ENCODE measurements around the gene NELL2. TPM values are rescaled to one million over a fixed set of nuclear protein-coding genes. Genes with fewer than 3 reads are reported as not detected.

The NELL2 gene
- total RNA-seq, 1 experiment from 2014 or later, result 32.7 TPM

DNA sequence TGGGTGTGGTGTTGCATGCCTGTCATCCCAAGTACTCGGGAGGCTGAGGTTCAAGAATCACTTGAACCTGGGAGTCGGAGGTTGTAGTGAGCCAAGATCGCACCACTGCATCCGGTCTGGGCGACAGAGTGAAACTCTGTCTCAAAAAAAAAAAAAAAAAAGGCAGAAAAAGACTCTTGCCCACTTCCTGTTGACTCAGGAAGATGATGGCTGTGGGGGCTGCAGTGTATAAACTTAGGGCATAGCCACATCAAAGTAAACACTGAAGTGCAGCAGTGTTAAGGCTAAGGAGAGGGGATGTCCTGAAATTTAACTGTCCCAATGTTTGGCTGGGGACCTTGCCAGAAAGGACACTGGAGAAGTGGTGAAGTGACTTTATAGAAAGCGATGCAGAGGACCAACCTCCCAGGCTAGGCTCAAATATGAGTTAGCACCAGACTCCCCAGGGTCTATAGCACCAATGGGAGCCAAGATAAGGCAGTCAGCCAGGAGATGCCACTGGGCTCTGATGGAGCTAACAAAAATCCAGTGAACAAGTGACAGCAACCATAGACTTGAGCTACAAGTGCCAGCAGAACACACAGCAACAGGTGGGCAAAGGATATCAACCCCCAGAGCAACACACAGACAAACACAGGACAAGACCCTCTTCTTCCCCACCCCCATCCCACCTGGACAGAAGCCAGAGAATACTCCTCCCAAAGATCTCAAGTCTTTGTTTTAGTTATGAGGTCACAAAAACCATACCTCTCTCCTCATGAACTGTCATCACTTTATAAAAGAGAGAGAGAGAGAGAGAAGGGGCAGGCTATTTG, 28.0 kb downstream of the NELL2 start:
- Mint-ChIP-seq H3K27me3 (ENCODE audit: low read depth) (no peaks in the 10 kb centered on the region), H3K27ac (peak overlapping the region in 1 of 3 experiments; percentile 55; a peak in 2 of 7 replicates), H3K36me3 (ENCODE audit: insufficient read depth in 1 of 3, low read depth in 3 of 3) (no peaks in the 10 kb centered on the region), H3K4me1 (peaks cover 18 to 19% of the 10 kb centered on the region in 2 experiments), H3K4me3 (no peak overlapping the region), H3K9me3 (no peaks in the 10 kb centered on the region)
- H3T11ph ChIP-seq (ENCODE audit: low read length), result no peak overlapping the region
- no peaks in the 10 kb centered on the region for H3K9me3 ChIP-seq (ENCODE audit: control insufficient read depth, low read depth, low read length)
- H3K4me2 ChIP-seq (ENCODE audit: insufficient read depth, insufficient read length, low read length), result no peak overlapping the region
- WGBS (ENCODE audit: extremely low coverage, insufficient read length, low lambda C conversion rate), result no CpG with 5 or more reads among the region's 6 CpGs
- H2AFZ ChIP-seq (ENCODE audit: low read length), result no peak overlapping the region
- H3K14ac ChIP-seq (ENCODE audit: insufficient read depth, low read length), result no peak overlapping the region
- H3K23me2 ChIP-seq (ENCODE audit: insufficient read length, low read depth, low read length, poor library complexity, severe bottlenecking), result no peaks in the 10 kb centered on the region
- no peak overlapping the region for H3K56ac ChIP-seq (ENCODE audit: insufficient read length, low read depth, low read length)
- H3K4me1 ChIP-seq (ENCODE audit: insufficient read depth, low read length), result no peaks in the 10 kb centered on the region
- H3K23ac ChIP-seq (ENCODE audit: insufficient read length, low read depth, low read length), result no peak overlapping the region
- H4K91ac ChIP-seq (ENCODE audit: insufficient read length, low read depth, low read length), result no peak overlapping the region
- no peak overlapping the region for H3K27ac ChIP-seq (ENCODE audit: insufficient read length, low read depth, low read length)
- no peaks in the 10 kb centered on the region for H3K79me2 ChIP-seq (ENCODE audit: insufficient read depth, low read length)
- no peaks in the 10 kb centered on the region for H3K27me3 ChIP-seq (ENCODE audit: insufficient read depth, low read length)
- H4K5ac ChIP-seq (ENCODE audit: insufficient read length, low read depth, low read length), result no peak overlapping the region
- H2BK5ac ChIP-seq (ENCODE audit: insufficient read length, low read length), result no peak overlapping the region
- H2BK15ac ChIP-seq (ENCODE audit: low read depth, low read length), result no peak overlapping the region
- H3K4ac ChIP-seq (ENCODE audit: low read depth, low read length), result no peak overlapping the region
- no peak overlapping the region for H2BK120ac ChIP-seq (ENCODE audit: low read depth, low read length, poor library complexity, severe bottlenecking)
- H2BK20ac ChIP-seq (ENCODE audit: low read depth, low read length, poor library complexity, severe bottlenecking), result no peak overlapping the region
- H3K79me1 ChIP-seq (ENCODE audit: insufficient read depth, low read depth, low read length, poor library complexity, severe bottlenecking), result no peaks in the 10 kb centered on the region
- TF ChIP-seq, protein P1, sequence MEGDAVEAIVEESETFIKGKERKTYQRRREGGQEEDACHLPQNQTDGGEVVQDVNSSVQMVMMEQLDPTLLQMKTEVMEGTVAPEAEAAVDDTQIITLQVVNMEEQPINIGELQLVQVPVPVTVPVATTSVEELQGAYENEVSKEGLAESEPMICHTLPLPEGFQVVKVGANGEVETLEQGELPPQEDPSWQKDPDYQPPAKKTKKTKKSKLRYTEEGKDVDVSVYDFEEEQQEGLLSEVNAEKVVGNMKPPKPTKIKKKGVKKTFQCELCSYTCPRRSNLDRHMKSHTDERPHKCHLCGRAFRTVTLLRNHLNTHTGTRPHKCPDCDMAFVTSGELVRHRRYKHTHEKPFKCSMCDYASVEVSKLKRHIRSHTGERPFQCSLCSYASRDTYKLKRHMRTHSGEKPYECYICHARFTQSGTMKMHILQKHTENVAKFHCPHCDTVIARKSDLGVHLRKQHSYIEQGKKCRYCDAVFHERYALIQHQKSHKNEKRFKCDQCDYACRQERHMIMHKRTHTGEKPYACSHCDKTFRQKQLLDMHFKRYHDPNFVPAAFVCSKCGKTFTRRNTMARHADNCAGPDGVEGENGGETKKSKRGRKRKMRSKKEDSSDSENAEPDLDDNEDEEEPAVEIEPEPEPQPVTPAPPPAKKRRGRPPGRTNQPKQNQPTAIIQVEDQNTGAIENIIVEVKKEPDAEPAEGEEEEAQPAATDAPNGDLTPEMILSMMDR (conservative IDR thresholded peaks at IDR 0.05), result no peak
- DNase-seq, result no peak
- no peak overlapping the region for H4K8ac ChIP-seq (replicated peaks; ENCODE audit: insufficient read length, low read depth, low read length)
- H3K9ac ChIP-seq (ENCODE audit: extremely low read depth, insufficient read length, low read length), result no peak overlapping the region
- no peaks in the 10 kb centered on the region for H4K20me1 ChIP-seq (ENCODE audit: control insufficient read depth, insufficient read depth, insufficient read length)
- no peak overlapping the region for H3K18ac ChIP-seq (ENCODE audit: insufficient read length, low read depth, low read length)
- no peak overlapping the region for H2BK12ac ChIP-seq (ENCODE audit: insufficient read length, low read depth, low read length)
- H2AK5ac ChIP-seq (ENCODE audit: insufficient read length, low read length), result no peak overlapping the region

All from H9 (cell line).